Measurements from ENCODE around the gene NFAM1.

DNA sequence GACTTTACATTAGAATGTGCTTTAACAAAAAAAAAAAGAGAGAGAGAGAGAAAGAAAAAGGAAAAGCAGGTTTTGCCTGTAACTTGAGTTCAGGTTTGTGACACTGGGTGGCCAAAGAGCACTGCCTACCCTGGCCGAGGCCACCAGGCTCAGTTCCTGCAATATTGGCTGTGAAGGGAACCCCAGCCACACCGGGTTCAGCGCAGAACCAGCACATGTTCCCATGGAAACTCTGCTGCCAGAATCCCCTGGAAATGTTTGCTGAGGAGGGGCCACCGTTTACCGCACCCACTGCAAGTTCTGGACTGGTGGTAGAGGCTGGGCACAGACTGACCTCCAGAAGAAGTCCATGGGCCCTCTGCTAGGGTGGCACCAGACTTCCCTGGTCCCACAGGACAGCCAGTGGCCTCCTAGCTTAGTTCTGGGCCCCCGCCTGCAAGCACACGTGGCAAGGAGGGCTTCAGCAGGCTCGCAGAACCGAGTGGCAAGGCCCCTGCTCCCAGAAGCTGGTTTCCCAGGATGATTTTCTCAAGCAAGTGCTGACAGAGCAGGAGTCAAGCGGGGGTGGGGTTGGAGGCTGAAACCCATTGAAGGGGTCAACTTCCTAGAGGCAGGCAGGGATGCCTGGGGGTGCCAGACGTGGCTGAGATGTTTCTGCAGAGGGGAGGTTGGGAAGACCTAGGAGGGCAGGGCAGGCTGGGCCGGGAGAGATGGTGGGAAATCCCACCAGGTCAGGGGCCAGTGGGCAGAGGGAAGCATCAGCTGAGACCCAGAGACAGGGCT lies 51.2 kb downstream of the NFAM1 start:
- no peak for TF ChIP-seq YY1 (IDR thresholded peaks at IDR 0.05)
- TF ChIP-seq, protein P1, sequence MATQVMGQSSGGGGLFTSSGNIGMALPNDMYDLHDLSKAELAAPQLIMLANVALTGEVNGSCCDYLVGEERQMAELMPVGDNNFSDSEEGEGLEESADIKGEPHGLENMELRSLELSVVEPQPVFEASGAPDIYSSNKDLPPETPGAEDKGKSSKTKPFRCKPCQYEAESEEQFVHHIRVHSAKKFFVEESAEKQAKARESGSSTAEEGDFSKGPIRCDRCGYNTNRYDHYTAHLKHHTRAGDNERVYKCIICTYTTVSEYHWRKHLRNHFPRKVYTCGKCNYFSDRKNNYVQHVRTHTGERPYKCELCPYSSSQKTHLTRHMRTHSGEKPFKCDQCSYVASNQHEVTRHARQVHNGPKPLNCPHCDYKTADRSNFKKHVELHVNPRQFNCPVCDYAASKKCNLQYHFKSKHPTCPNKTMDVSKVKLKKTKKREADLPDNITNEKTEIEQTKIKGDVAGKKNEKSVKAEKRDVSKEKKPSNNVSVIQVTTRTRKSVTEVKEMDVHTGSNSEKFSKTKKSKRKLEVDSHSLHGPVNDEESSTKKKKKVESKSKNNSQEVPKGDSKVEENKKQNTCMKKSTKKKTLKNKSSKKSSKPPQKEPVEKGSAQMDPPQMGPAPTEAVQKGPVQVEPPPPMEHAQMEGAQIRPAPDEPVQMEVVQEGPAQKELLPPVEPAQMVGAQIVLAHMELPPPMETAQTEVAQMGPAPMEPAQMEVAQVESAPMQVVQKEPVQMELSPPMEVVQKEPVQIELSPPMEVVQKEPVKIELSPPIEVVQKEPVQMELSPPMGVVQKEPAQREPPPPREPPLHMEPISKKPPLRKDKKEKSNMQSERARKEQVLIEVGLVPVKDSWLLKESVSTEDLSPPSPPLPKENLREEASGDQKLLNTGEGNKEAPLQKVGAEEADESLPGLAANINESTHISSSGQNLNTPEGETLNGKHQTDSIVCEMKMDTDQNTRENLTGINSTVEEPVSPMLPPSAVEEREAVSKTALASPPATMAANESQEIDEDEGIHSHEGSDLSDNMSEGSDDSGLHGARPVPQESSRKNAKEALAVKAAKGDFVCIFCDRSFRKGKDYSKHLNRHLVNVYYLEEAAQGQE (IDR thresholded peaks at IDR 0.05), result no peak
- TF ChIP-seq, protein P2, sequence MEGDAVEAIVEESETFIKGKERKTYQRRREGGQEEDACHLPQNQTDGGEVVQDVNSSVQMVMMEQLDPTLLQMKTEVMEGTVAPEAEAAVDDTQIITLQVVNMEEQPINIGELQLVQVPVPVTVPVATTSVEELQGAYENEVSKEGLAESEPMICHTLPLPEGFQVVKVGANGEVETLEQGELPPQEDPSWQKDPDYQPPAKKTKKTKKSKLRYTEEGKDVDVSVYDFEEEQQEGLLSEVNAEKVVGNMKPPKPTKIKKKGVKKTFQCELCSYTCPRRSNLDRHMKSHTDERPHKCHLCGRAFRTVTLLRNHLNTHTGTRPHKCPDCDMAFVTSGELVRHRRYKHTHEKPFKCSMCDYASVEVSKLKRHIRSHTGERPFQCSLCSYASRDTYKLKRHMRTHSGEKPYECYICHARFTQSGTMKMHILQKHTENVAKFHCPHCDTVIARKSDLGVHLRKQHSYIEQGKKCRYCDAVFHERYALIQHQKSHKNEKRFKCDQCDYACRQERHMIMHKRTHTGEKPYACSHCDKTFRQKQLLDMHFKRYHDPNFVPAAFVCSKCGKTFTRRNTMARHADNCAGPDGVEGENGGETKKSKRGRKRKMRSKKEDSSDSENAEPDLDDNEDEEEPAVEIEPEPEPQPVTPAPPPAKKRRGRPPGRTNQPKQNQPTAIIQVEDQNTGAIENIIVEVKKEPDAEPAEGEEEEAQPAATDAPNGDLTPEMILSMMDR (IDR thresholded peaks at IDR 0.05; ENCODE audit: low read depth, low read length, missing input control), result no peak
- no peak for TF ChIP-seq EGR1 (IDR thresholded peaks at IDR 0.05; ENCODE audit: low read depth in 2 of 2)
- TF ChIP-seq JUND (IDR thresholded peaks at IDR 0.05), result no peak
- no peak for TF ChIP-seq SP1 (IDR thresholded peaks at IDR 0.05)
- no peak for TF ChIP-seq HNF4A (conservative IDR thresholded peaks at IDR 0.05)
- TF ChIP-seq GABPA (IDR thresholded peaks at IDR 0.05 in 1 of 2, conservative IDR thresholded peaks at IDR 0.05 in 1 of 2), result no peak
- TF ChIP-seq, protein P3, sequence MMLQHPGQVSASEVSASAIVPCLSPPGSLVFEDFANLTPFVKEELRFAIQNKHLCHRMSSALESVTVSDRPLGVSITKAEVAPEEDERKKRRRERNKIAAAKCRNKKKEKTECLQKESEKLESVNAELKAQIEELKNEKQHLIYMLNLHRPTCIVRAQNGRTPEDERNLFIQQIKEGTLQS (IDR thresholded peaks at IDR 0.05), result no peak
- TF ChIP-seq TAF1 (conservative IDR thresholded peaks at IDR 0.05), result no peak
- TF ChIP-seq, protein P4, sequence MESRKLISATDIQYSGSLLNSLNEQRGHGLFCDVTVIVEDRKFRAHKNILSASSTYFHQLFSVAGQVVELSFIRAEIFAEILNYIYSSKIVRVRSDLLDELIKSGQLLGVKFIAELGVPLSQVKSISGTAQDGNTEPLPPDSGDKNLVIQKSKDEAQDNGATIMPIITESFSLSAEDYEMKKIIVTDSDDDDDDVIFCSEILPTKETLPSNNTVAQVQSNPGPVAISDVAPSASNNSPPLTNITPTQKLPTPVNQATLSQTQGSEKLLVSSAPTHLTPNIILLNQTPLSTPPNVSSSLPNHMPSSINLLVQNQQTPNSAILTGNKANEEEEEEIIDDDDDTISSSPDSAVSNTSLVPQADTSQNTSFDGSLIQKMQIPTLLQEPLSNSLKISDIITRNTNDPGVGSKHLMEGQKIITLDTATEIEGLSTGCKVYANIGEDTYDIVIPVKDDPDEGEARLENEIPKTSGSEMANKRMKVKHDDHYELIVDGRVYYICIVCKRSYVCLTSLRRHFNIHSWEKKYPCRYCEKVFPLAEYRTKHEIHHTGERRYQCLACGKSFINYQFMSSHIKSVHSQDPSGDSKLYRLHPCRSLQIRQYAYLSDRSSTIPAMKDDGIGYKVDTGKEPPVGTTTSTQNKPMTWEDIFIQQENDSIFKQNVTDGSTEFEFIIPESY (IDR thresholded peaks at IDR 0.05), result no peak
- TF ChIP-seq, protein P5, sequence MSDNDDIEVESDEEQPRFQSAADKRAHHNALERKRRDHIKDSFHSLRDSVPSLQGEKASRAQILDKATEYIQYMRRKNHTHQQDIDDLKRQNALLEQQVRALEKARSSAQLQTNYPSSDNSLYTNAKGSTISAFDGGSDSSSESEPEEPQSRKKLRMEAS (IDR thresholded peaks at IDR 0.05), result no peak

Data from liver (tissue), 3 donors.